HepG2 (cell line): Measurements from ENCODE around the gene ZNF697.

Source experiments
- CREB1 ChIP-seq, 2 experiments: fragments of 450-650 bp in 1 of 2; IDR thresholded peaks; 2 replicates each; pipeline ENCODE4 v1.6.1; 2016 to 2017; ENCODE audit warnings: control low read depth in 1 of 2, mild to moderate bottlenecking in 1 of 2, missing compliant biosample characterization in 1 of 2, missing genetic modification characterization in 1 of 2
- HNRNPLL ChIP-seq: fragments of 200-400 bp; formaldehyde crosslinking; IDR thresholded peaks from 2 replicates; pipeline ENCODE4 v1.6.1; 2017; ENCODE audit warnings: mild to moderate bottlenecking, low read depth, low read length; ENCODE audit not compliant: poor library complexity, severe bottlenecking
- ISL2 ChIP-seq: sonication (generic); formaldehyde crosslinking; IDR thresholded peaks from 2 replicates; pipeline ENCODE4 v1.5.0; 2020; ENCODE audit warnings: missing genetic modification reagents
- MED8 ChIP-seq: sonication (generic); formaldehyde crosslinking; IDR thresholded peaks from 2 replicates; pipeline ENCODE4 v1.8.1; 2023; ENCODE audit warnings: mild to moderate bottlenecking, missing genetic modification reagents; ENCODE audit not compliant: insufficient replicate concordance
- SMAD1 ChIP-seq: sonication (generic); formaldehyde crosslinking; IDR thresholded peaks from 2 replicates; pipeline ENCODE4 v1.4.0; 2020; ENCODE audit warnings: missing genetic modification reagents, low read depth, mild to moderate bottlenecking, borderline replicate concordance
- SNRNP70 ChIP-seq: fragments of 200-400 bp; formaldehyde crosslinking; IDR thresholded peaks from 2 replicates; pipeline ENCODE4 v1.6.1; 2017; ENCODE audit warnings: mild to moderate bottlenecking, low read depth, low read length, moderate library complexity
- TAF1 ChIP-seq: sonication (generic); formaldehyde crosslinking; IDR thresholded peaks from 2 replicates; pipeline ENCODE4 v1.4.0; 2020; ENCODE audit warnings: missing genetic modification reagents
- ZNF703 ChIP-seq: sonication (generic); formaldehyde crosslinking; IDR thresholded peaks from 2 replicates; pipeline ENCODE4 v1.5.1; 2020; ENCODE audit warnings: missing genetic modification reagents, mild to moderate bottlenecking, moderate library complexity, borderline replicate concordance
- ZSCAN21 ChIP-seq: sonication (generic); formaldehyde crosslinking; IDR thresholded peaks from 2 replicates; pipeline ENCODE4 v1.8.0; 2022; ENCODE audit warnings: mild to moderate bottlenecking, missing genetic modification reagents, moderate library complexity, borderline replicate concordance
- TF ChIP-seq, protein P1 (sequence below): sonication (generic); formaldehyde crosslinking; IDR thresholded peaks from 2 replicates; pipeline ENCODE4 v1.8.0; 2022; ENCODE audit warnings: missing genetic modification reagents, mild to moderate bottlenecking, moderate library complexity, borderline replicate concordance
- TF ChIP-seq, protein P2 (sequence below): sonication (generic); formaldehyde crosslinking; IDR thresholded peaks from 2 replicates; pipeline ENCODE4 v1.4.0; 2020; ENCODE audit warnings: missing genetic modification reagents, borderline replicate concordance
- TF ChIP-seq, protein P3 (sequence below): sonication (generic); formaldehyde crosslinking; IDR thresholded peaks from 2 replicates; pipeline ENCODE4 v1.8.1; 2022; ENCODE audit warnings: mild to moderate bottlenecking, missing genetic modification reagents

DNA sequence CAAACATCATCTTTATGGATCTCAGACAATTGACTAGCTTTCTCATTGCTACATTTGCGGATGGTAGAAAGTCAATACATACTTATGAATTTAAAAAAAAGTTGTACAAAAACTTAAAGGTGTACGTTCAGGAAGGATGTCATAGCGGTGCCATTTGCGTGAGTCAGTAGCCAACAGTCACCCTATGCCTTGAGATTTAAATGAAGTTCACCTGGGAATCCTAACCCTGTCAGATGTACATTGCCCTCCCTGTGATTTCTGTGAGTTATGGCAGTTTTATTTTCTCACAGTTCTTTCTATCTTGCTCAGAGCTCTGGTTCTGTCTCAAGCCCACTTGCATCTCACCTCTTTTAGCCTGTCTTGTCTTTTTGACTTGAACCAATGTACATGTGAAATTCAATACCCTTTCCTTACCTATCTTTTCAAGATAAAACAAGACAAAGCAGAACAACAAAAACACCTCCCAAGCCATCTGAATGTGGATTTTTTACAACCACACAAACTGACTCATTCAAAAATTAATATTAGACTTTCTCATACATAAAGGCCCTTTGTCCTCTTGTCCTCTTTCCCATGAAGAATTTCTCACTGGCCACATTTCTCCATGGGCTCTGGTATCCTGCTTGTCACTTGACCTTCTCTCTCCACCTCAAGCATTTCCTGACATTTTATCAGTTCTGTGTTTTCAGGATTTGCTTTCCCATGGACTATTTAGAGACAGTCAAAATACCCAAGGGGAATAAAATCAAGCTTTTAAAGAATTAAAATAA, 25.3 kb upstream of the ZNF697 start:
- no peak for TF ChIP-seq ZSCAN21 (CRISPR knock-in tag)
- TF ChIP-seq ISL2 (CRISPR knock-in tag) = no peak
- TF ChIP-seq ZNF703 (CRISPR knock-in tag) = no peak
- TF ChIP-seq, protein P1, sequence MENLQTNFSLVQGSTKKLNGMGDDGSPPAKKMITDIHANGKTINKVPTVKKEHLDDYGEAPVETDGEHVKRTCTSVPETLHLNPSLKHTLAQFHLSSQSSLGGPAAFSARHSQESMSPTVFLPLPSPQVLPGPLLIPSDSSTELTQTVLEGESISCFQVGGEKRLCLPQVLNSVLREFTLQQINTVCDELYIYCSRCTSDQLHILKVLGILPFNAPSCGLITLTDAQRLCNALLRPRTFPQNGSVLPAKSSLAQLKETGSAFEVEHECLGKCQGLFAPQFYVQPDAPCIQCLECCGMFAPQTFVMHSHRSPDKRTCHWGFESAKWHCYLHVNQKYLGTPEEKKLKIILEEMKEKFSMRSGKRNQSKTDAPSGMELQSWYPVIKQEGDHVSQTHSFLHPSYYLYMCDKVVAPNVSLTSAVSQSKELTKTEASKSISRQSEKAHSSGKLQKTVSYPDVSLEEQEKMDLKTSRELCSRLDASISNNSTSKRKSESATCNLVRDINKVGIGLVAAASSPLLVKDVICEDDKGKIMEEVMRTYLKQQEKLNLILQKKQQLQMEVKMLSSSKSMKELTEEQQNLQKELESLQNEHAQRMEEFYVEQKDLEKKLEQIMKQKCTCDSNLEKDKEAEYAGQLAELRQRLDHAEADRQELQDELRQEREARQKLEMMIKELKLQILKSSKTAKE (CRISPR knock-in tag) = no peak
- TF ChIP-seq, protein P2, sequence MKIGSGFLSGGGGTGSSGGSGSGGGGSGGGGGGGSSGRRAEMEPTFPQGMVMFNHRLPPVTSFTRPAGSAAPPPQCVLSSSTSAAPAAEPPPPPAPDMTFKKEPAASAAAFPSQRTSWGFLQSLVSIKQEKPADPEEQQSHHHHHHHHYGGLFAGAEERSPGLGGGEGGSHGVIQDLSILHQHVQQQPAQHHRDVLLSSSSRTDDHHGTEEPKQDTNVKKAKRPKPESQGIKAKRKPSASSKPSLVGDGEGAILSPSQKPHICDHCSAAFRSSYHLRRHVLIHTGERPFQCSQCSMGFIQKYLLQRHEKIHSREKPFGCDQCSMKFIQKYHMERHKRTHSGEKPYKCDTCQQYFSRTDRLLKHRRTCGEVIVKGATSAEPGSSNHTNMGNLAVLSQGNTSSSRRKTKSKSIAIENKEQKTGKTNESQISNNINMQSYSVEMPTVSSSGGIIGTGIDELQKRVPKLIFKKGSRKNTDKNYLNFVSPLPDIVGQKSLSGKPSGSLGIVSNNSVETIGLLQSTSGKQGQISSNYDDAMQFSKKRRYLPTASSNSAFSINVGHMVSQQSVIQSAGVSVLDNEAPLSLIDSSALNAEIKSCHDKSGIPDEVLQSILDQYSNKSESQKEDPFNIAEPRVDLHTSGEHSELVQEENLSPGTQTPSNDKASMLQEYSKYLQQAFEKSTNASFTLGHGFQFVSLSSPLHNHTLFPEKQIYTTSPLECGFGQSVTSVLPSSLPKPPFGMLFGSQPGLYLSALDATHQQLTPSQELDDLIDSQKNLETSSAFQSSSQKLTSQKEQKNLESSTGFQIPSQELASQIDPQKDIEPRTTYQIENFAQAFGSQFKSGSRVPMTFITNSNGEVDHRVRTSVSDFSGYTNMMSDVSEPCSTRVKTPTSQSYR (CRISPR knock-in tag) = no peak
- no peak for TF ChIP-seq MED8
- no peak for TF ChIP-seq CREB1 (IDR thresholded peaks at IDR 0.05)
- TF ChIP-seq CREB1 (CRISPR knock-in tag; IDR thresholded peaks at IDR 0.05) = no peak
- no peak for TF ChIP-seq SNRNP70
- TF ChIP-seq SMAD1 (CRISPR knock-in tag) = no peak
- no peak for TF ChIP-seq TAF1
- TF ChIP-seq, protein P3, sequence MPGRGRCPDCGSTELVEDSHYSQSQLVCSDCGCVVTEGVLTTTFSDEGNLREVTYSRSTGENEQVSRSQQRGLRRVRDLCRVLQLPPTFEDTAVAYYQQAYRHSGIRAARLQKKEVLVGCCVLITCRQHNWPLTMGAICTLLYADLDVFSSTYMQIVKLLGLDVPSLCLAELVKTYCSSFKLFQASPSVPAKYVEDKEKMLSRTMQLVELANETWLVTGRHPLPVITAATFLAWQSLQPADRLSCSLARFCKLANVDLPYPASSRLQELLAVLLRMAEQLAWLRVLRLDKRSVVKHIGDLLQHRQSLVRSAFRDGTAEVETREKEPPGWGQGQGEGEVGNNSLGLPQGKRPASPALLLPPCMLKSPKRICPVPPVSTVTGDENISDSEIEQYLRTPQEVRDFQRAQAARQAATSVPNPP (CRISPR knock-in tag) = no peak
- TF ChIP-seq HNRNPLL = no peak
